HUES48 (cell line): ENCODE measurements around the gene SERGEF.

Experiments
- H3K27ac ChIP-seq: one replicate; pipeline ENCODE4 v1.7.0; 2013; ENCODE audit warnings: low read depth, low read length, inconsistent platforms
- H3K27me3 ChIP-seq: 2 replicates; pipeline ENCODE4 v1.6.1; 2013; ENCODE audit warnings: mild to moderate bottlenecking, low read length; ENCODE audit not compliant: control insufficient read depth, insufficient read depth
- H3K36me3 ChIP-seq: 2 replicates; pipeline ENCODE4 v1.6.1; 2013; ENCODE audit warnings: low read length; ENCODE audit not compliant: control insufficient read depth, insufficient read depth
- H3K4me1 ChIP-seq: 2 replicates; pipeline ENCODE4 v1.6.1; 2013; ENCODE audit warnings: mild to moderate bottlenecking, low read length; ENCODE audit not compliant: control insufficient read depth, insufficient read depth
- H3K4me3 ChIP-seq: 2 replicates; pipeline ENCODE4 v1.5.1; 2013; ENCODE audit warnings: mild to moderate bottlenecking, low read depth, low read length
- H3K9ac ChIP-seq: 2 replicates; pipeline ENCODE4 v1.6.1; 2013; ENCODE audit warnings: mild to moderate bottlenecking, low read depth, low read length, moderate library complexity
- H3K9me3 ChIP-seq: 2 replicates; pipeline ENCODE4 v1.6.1; 2013; ENCODE audit warnings: low read length; ENCODE audit not compliant: control insufficient read depth, insufficient read depth

SERGEF gene

DNA sequence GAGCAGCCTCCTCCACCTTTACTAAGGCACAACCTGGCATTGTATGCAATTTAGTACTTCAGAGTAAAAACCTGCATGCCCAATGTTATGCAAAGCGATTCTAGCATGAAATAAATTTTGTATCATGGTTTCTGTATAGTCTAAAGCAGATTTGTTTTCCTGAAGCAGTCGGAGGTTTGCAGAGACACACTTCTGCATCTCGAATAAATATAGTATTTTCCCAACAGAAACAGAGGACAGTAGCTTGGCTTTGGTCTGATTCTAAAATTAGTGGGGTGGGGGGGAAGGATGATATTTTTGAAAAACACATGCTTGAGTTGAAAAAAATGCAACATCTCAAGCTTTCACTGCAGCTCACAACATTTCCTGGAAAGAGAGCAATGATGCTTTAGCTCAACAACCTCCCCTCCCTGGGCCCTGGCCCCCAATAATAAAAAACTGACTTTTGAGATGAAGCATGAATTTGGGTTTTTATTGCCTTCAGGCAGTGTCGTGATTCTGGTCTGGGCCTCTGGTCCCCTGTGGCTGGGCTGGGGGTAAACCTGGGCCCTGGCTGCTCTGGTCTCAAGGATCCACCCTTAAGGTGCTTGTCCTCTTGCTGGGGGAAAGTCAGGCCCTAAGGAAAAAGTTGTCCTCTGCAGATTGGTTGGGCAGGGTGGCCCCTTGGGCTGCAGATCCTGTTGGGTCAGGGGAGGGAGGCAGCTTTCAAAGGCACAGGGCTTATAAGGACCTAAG, 230.1 kb downstream of the SERGEF start:
- Histone ChIP-seq H3K36me3 (no peaks in the 10 kb centered on the region), H3K27ac (no peak overlapping the region), H3K9ac (no peak overlapping the region), H3K4me3 (no peak overlapping the region), H3K27me3 (no peaks in the 10 kb centered on the region), H3K9me3 (no peaks in the 10 kb centered on the region), H3K4me1 (no peaks in the 10 kb centered on the region)

DNA sequence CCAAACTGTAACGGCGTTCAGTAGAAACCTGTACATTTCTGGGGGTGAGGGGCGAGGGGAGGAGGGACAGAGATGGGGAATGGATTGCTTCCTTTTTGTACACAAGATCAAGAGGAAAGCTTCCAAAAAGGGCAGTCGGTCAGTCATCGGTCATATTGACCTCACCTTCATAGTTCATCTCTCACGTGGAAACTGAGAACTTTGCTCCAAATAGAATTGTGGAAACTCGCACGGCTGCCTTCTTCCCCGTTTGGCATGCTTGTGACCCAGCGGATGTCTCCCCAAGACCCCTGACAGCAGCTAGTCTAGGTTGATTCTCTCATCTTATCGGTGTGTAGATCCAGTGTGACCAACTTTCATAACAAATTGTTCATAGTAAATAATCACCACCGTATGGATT, 230.7 kb downstream of the SERGEF start:
- Histone ChIP-seq H3K27ac (no peak overlapping the region), H3K36me3 (no peaks in the 10 kb centered on the region), H3K4me3 (no peak overlapping the region), H3K4me1 (no peaks in the 10 kb centered on the region), H3K9ac (no peak overlapping the region), H3K9me3 (no peaks in the 10 kb centered on the region), H3K27me3 (no peaks in the 10 kb centered on the region)

- Histone ChIP-seq H3K9me3 (no peaks in the 10 kb centered on the region), H3K27ac (no peak overlapping the region), H3K27me3 (no peaks in the 10 kb centered on the region), H3K4me1 (no peaks in the 10 kb centered on the region), H3K9ac (no peak overlapping the region), H3K4me3 (no peak overlapping the region), H3K36me3 (no peaks in the 10 kb centered on the region)
Measured at GRCh38 chr11:17781626-17782025, 231.2 kb downstream of the SERGEF start.

DNA sequence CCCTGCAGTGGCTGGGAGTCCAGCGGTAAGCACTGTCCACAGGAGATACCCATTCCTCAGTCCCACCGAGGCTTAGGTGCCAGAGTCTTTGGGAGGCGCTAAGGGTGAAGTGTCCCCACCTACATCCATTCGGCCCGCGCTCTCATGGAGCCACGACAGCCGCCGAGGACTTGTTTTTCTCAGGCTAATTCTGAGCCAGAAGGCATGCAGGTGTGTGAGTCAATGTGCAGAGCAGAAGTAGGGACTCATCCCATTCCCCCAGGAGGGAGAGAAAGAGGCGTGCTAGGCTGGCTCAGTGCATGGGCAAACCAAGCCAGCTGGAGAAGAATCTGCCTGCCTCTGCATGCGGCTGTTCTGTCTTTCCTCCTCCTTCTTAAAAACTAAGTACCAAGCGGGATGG, 231.6 kb downstream of the SERGEF start:
- no peak overlapping the region for H3K27ac ChIP-seq
- H3K27me3 ChIP-seq: no peaks in the 10 kb centered on the region
- no peaks in the 10 kb centered on the region for H3K36me3 ChIP-seq
- no peak overlapping the region for H3K4me3 ChIP-seq
- no peaks in the 10 kb centered on the region for H3K9me3 ChIP-seq
- no peak overlapping the region for H3K9ac ChIP-seq
- no peaks in the 10 kb centered on the region for H3K4me1 ChIP-seq

DNA sequence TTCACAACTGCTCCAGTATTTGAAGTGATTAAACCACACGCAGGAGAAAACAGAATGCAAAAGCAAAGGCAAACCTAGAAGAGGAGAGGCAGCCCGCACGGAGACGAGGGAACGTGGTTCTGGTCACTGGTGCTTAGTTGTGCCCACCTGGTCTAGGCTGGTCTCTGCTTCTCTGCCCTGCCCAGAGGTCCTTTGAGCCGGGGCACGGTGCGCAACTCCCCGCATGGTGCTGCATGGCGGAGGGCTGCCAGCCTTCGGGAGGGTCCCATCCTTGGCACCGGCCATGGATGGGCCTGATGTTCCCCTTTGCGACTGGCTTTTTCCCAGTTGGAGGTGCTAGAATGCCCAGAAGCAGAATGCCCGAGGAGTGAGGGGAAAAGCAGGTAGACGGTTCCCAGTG, 232.2 kb downstream of the SERGEF start:
- Histone ChIP-seq H3K9me3 (no peaks in the 10 kb centered on the region), H3K27me3 (no peaks in the 10 kb centered on the region), H3K36me3 (no peaks in the 10 kb centered on the region), H3K27ac (no peak overlapping the region), H3K9ac (no peak overlapping the region), H3K4me1 (no peaks in the 10 kb centered on the region), H3K4me3 (no peak overlapping the region)

DNA sequence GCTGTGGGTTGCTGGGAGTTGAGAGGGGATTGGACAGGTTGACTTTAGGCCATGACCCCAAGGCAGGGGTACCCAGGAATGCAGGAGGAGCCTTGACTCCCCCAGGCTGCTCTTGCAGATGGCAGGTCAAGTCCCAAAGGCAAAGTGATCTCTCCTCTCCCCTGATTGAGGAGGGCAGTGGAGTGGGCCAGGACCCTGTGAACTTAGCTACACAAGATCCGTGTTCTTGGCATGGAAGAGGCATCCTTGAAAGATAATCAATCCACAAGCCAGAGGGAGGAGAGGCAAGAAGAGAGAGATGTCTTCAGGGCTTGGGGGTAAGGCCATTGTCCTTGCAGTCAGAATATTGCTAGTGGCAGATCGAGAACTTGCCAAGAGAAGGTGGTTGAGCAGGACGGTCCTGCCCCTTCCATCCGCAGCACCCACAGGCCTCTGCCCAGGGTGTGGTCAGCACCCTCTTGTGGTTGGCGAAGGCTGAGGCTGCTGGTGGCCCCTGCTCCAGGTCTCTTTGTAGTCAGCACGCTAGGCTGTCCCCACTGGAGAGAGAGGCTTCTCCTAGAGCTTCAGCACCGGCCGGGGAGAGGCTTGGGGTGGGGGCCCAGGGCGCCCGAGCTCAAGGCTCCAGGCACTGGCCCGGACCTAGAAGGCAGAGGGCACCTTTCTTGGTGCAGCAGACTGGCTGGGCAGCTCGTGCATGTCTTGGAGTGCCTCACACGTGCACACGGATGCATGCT, 232.8 kb downstream of the SERGEF start:
- H3K27me3 ChIP-seq: no peaks in the 10 kb centered on the region
- H3K9ac ChIP-seq: no peak overlapping the region
- H3K4me1 ChIP-seq: no peaks in the 10 kb centered on the region
- no peaks in the 10 kb centered on the region for H3K36me3 ChIP-seq
- H3K4me3 ChIP-seq: no peak overlapping the region
- no peaks in the 10 kb centered on the region for H3K9me3 ChIP-seq
- H3K27ac ChIP-seq: no peak overlapping the region

DNA sequence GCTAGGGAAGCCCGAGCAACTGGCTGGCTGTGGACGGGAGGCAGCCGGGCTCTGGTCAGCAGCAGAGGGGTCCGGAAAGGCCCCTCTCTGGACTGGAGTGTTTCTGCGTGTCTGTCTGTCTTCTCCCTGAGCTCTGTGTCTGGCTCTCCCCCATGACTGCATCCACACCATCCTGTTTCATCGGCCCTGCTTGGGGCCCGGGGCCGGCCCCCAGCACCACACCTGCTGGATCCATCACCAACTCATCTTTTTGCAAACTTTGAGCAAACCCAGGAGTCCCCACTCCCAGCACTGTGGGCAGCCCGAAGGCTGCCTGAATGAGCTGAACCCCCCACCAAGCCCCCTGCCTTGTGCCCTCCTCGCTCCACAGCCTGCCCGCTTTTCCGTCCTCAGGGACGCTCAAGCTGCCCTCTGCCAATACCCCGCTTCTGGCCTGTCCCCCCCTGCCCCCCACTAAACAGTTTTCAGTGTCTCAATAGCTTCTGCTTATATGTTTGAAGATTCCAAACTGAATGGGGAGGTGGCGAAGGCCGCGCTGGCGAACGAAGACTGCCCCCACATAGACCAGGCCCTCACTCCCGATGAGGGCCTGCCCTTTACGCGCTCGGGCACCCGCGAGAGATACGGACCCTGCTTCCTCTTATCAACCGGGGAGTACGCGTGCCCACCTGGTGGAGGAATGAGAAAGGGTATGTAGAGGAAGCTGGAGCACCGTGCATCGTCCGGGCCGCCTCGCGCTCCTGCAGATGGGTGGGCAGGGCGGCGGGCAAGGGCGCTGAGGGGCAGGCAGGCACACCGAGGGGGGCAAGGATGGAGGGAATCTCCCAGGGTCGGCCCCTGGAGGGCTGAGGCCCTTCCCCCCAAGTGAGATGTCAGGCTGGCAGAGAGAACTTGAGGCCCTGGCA, 233.6 kb downstream of the SERGEF start:
- H3K4me1 ChIP-seq: no peaks in the 10 kb centered on the region
- H3K36me3 ChIP-seq: no peaks in the 10 kb centered on the region
- no peak overlapping the region for H3K27ac ChIP-seq
- H3K9ac ChIP-seq: no peak overlapping the region
- no peaks in the 10 kb centered on the region for H3K27me3 ChIP-seq
- no peaks in the 10 kb centered on the region for H3K9me3 ChIP-seq
- no peak overlapping the region for H3K4me3 ChIP-seq

DNA sequence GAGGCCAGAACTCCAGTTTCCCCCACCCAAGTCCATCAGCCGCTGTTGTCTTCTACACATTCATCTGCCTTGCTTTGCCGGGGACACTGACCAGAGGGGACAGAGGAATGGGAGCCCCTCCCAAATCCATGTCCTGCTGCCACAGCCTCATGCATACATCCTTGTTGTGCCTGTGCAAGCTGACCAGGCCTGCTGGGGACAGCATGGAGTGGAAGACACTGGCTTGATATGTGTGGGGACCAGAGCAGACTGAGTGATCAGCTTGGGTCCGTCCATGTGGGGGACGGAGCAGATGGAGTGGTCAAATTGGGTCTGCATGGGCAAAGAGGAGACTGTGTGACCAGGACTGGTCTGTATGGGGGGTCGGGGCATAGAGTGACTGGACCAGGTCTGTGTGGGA, 234.5 kb downstream of the SERGEF start:
- Histone ChIP-seq H3K9me3 (no peaks in the 10 kb centered on the region), H3K27ac (no peak overlapping the region), H3K4me3 (no peak overlapping the region), H3K36me3 (no peaks in the 10 kb centered on the region), H3K27me3 (no peaks in the 10 kb centered on the region), H3K9ac (no peak overlapping the region), H3K4me1 (no peaks in the 10 kb centered on the region)

DNA sequence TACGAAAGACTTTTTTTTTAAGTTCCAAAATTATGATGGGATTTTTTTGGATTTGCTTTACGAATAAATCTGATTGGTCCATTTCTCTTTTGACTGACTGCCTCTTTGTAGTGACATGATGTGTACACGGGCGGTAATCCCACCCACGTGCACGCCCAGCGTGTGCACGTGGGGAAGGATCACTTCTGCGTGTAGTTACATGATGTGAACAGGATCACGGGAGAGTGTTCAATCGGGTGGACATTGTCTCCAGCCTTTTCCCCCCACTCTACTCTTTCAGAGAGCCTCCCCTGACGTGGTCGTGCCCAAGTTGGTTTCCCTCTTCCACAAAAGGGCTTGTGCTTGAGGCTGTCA, 235.1 kb downstream of the SERGEF start:
- Histone ChIP-seq H3K9me3 (no peaks in the 10 kb centered on the region), H3K4me3 (no peak overlapping the region), H3K4me1 (no peaks in the 10 kb centered on the region), H3K9ac (no peak overlapping the region), H3K36me3 (no peaks in the 10 kb centered on the region), H3K27me3 (no peaks in the 10 kb centered on the region), H3K27ac (no peak overlapping the region)

DNA sequence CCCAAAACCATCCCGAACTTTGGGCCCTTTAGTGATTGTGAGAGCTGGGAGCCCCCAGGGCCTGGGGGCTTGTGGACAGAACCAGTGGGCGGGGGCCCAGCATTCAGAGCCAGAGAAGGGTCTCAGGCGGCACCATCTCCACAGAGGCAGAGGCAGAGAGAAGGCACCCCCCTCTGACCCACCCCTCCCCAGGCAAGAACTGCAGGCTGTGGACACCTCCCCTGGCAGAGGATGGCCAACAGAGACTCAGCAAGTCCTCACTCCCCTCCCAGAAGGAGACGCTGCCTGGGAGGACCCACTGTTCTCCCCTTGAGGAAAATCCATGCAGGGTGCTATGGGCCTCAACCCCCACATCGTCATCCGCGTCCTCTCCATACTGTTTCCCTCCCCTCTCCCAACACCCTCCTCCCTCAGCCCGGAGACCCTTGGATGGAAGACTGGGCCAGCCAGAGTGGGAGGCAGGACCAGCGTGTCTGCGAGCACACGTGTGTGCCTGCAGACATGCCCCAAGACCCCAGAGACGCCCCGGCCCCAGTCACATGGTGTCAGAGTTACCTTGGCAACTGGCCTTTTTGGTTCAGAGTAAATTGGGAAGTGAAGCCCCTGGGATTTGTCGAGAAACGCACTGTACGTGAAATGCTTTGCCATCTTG, 235.6 kb downstream of the SERGEF start:
- no peaks in the 10 kb centered on the region for H3K4me1 ChIP-seq

More for the DNA sequence above, 235.6 kb downstream of the SERGEF start:
- Histone ChIP-seq H3K27me3 (no peaks in the 10 kb centered on the region), H3K36me3 (no peaks in the 10 kb centered on the region), H3K9ac (no peak overlapping the region), H3K9me3 (no peaks in the 10 kb centered on the region), H3K27ac (no peak overlapping the region), H3K4me3 (no peak overlapping the region)
